GM12878 (cell line): Measurements from ENCODE around the gene MEX3C. TPM values are rescaled to one million over a fixed set of nuclear protein-coding genes. Genes with fewer than 3 reads are reported as not detected.

Experiments used
- ATAC-seq: fragments of 200-7000 bp; cut with Tn5 transposase; 3 replicates; pipeline ENCODE4 v1.9.1; 2020; ENCODE audit warnings: mild to moderate bottlenecking, moderate library complexity
- BruUV-seq: library from RNA; stranded (reverse); fragments of 400-500 nt; replicated peaks from 2 replicates; lab custom pipeline; 2021; lab: Mats Ljungman, UMichigan
- CTCF ChIA-PET: fragments of 300-600 bp; sonication (Branson Sonifier 250); formaldehyde crosslinking; extraction: SDS; loops from one replicate; lab custom pipeline; 2021; ENCODE audit warnings: inconsistent platforms; lab: Yijun Ruan, JAX
- POLR2A ChIA-PET: fragments of 350-600 bp; formaldehyde crosslinking; extraction: SDS; loops from one replicate; lab custom pipeline; 2021; ENCODE audit warnings: inconsistent platforms; lab: Charles Lee
- RAD21 ChIA-PET: fragments of 300-600 bp; sonication (Branson Sonifier 250); formaldehyde crosslinking; loops from one replicate; lab custom pipeline; 2023; ENCODE audit warnings: antibody characterized with exemption; ENCODE audit not compliant: unreplicated experiment; lab: Charles Lee
- SMC1A ChIA-PET: fragments of 300-600 bp; sonication (Branson Sonifier 250); formaldehyde crosslinking; loops from one replicate; lab custom pipeline; 2023; ENCODE audit not compliant: unreplicated experiment, uncharacterized antibody; lab: Charles Lee
- DNase-seq: peaks from one replicate; pipeline ENCODE4 v3.0.0-alpha.2; 2011; ENCODE audit warnings: low read depth, low spot score
- FAIRE-seq: peaks from 3 replicates; lab custom pipeline; 2011; peaks lifted over from hg19 to GRCh38; lab: Jason Lieb, UNC
- H2AFZ ChIP-seq: 2 replicates; pipeline ENCODE4 v1.6.0; 2011; ENCODE audit warnings: low read depth, low read length, control low read depth; ENCODE audit not compliant: control insufficient read depth
- H3K27ac ChIP-seq: 2 replicates; pipeline ENCODE4 v1.5.1; 2011; ENCODE audit warnings: control low read depth; ENCODE audit not compliant: control insufficient read depth, insufficient read depth
- H3K27me3 ChIP-seq, 2 experiments: replicated peaks in 1 of 2; 2 replicates each; pipeline versions ENCODE4 v1.6.0 to v1.6.1; 2011; ENCODE audit warnings: low read length in 1 of 2; ENCODE audit not compliant: control insufficient read depth in 2 of 2, insufficient read depth in 2 of 2
- H3K36me3 ChIP-seq, 2 experiments: 2 replicates each; pipeline ENCODE4 v1.5.1; 2011; ENCODE audit warnings: low read length in 1 of 2; ENCODE audit not compliant: control insufficient read depth in 2 of 2, insufficient read depth in 2 of 2
- H3K4me1 ChIP-seq: 2 replicates; pipeline ENCODE4 v1.6.1; 2011; ENCODE audit warnings: mild to moderate bottlenecking, low read length, moderate library complexity, mixed read lengths; ENCODE audit not compliant: control insufficient read depth, insufficient read depth
- H3K4me2 ChIP-seq: 2 replicates; pipeline ENCODE4 v1.6.0; 2011; ENCODE audit warnings: control low read depth; ENCODE audit not compliant: control insufficient read depth, insufficient read depth
- H3K4me3 ChIP-seq: fragments of 200-600 bp; sonication (generic); 2 replicates; pipeline ENCODE4 v1.5.1; 2016
- H3K79me2 ChIP-seq: 2 replicates; pipeline ENCODE4 v1.6.0; 2011; ENCODE audit warnings: low read length; ENCODE audit not compliant: control insufficient read depth, insufficient read depth
- H3K9ac ChIP-seq: 2 replicates; pipeline ENCODE4 v1.8.0; 2011; ENCODE audit warnings: low read length, control low read depth, mixed read lengths; ENCODE audit not compliant: control insufficient read depth, insufficient read depth
- H3K9me3 ChIP-seq: replicated peaks from 3 replicates; pipeline ENCODE4 v1.5.1; 2011; ENCODE audit warnings: mild to moderate bottlenecking, low read length; ENCODE audit not compliant: control insufficient read depth, insufficient read depth
- H4K20me1 ChIP-seq: 2 replicates; pipeline ENCODE4 v1.6.0; 2011; ENCODE audit not compliant: control insufficient read depth, insufficient read depth
- BCL11A ChIP-seq: IDR thresholded peaks from 2 replicates; pipeline ENCODE4 v1.6.1; 2011; ENCODE audit warnings: low read depth, low read length
- CBX3 ChIP-seq: fragments of 200-600 bp; sonication (generic); IDR thresholded peaks from 2 replicates; pipeline ENCODE4 v1.6.1; 2016; ENCODE audit warnings: low read depth, borderline replicate concordance
- CBX5 ChIP-seq: sonication (generic); IDR thresholded peaks from 2 replicates; pipeline ENCODE4 v1.6.1; 2016; ENCODE audit warnings: low read depth, moderate library complexity, mild to moderate bottlenecking, inconsistent platforms
- EED ChIP-seq: sonication (generic); IDR thresholded peaks from 2 replicates; pipeline ENCODE4 v1.6.1; 2016; ENCODE audit warnings: antibody characterized with exemption, low read depth
- ESRRA ChIP-seq: IDR thresholded peaks from 2 replicates; pipeline ENCODE4 v1.6.1; 2012; ENCODE audit warnings: mild to moderate bottlenecking, low read length, improper control_type of control experiment
- FOS ChIP-seq: IDR thresholded peaks from 3 replicates; pipeline ENCODE4 v1.6.1; 2011; ENCODE audit warnings: borderline replicate concordance; ENCODE audit not compliant: insufficient read length; ENCODE audit errors: extremely low read depth
- IKZF1 ChIP-seq: fragments of 450-650 bp; conservative IDR thresholded peaks from 2 replicates; pipeline ENCODE4 v1.6.1; 2017; ENCODE audit warnings: antibody characterized with exemption, mild to moderate bottlenecking
- MYB ChIP-seq: fragments of 150-350 bp; IDR thresholded peaks from 2 replicates; pipeline ENCODE4 v1.6.1; 2014; ENCODE audit warnings: mild to moderate bottlenecking, low read depth, low read length, borderline replicate concordance
- NFYA ChIP-seq: IDR thresholded peaks from 2 replicates; pipeline ENCODE4 v1.6.1; 2011; ENCODE audit warnings: low read depth, mild to moderate bottlenecking, low read length, improper control_type of control experiment, borderline replicate concordance
- NRF1 ChIP-seq: conservative IDR thresholded peaks from 2 replicates; pipeline ENCODE4 v1.6.1; 2011; ENCODE audit warnings: mild to moderate bottlenecking, low read depth, low read length, improper control_type of control experiment
- POLR2A ChIP-seq: IDR thresholded peaks from 2 replicates; pipeline ENCODE4 v1.6.1; 2011; ENCODE audit warnings: low read depth, mild to moderate bottlenecking, low read length
- SIN3A ChIP-seq: IDR thresholded peaks from 2 replicates; pipeline ENCODE4 v1.6.1; 2012; ENCODE audit warnings: low read depth, low read length, improper control_type of control experiment
- SMAD5 ChIP-seq: IDR thresholded peaks from 2 replicates; pipeline ENCODE4 v1.6.1; 2016; ENCODE audit warnings: antibody characterized with exemption, low read depth
- SREBF1 ChIP-seq: IDR thresholded peaks from 2 replicates; pipeline ENCODE4 v1.6.1; 2012; ENCODE audit warnings: mild to moderate bottlenecking, low read length
- SREBF2 ChIP-seq: IDR thresholded peaks from 2 replicates; pipeline ENCODE4 v1.6.1; 2012; ENCODE audit warnings: mild to moderate bottlenecking, low read length
- ZBED1 ChIP-seq: IDR thresholded peaks from 2 replicates; pipeline ENCODE4 v1.6.1; 2016; ENCODE audit warnings: borderline replicate concordance
- ZZZ3 ChIP-seq: IDR thresholded peaks from 2 replicates; pipeline ENCODE4 v1.6.1; 2011; ENCODE audit warnings: low read depth; ENCODE audit not compliant: control insufficient read depth, insufficient read length
- WGBS: methylation state at CpG from one replicate; pipeline ENCODE4 v1.1.6; 2016; ENCODE audit warnings: low lambda C conversion rate; ENCODE audit not compliant: insufficient replicate concordance, insufficient coverage; ENCODE audit errors: missing lambda C conversion rate; 5-methylcytosine and 5-hydroxymethylcytosine counted together
- in situ Hi-C: fragments of 300-500 bp; cut with MboI; formaldehyde crosslinking; loops from 9 replicates; pipeline ENCODE4 v1.14.3; 2018; ENCODE audit warnings: mixed read lengths
- intact Hi-C: fragments of 100-400 bp; cut with micrococcal nuclease; formaldehyde crosslinking; loops from one replicate; pipeline ENCODE4 v1.14.2; 2022; ENCODE audit not compliant: unreplicated experiment
- polyA plus RNA-seq, 11 experiments: library from polyadenylated mRNA; depleted of rRNA in 4 of 11; unstranded in 6 of 11; stranded (reverse) in 5 of 11; fragments of >200 nt; fragmentation: Nextera tagmentation in 4 of 11; fragmentation: Illumina TruSeq in 1 of 11; extraction: Ambion mirVana in 4 of 11; extraction: Trizol in 1 of 11; gene quantifications; 1 replicate in 1 of 11; 2 replicates in 10 of 11; pipeline versions ENCODE4 v1.2.1 to v1.2.3, GENCODE V29; 2011 to 2016; ENCODE audit warnings: inconsistent platforms in 2 of 11, missing spikeins in 2 of 11, low read depth in 1 of 11
- total RNA-seq, 4 experiments: library from RNA; depleted of rRNA in 3 of 4; stranded (reverse); fragments of >200 nt in 3 of 4; fragmentation: Illumina TruSeq in 1 of 4; extraction: Trizol in 1 of 4; gene quantifications; 2 replicates each; pipeline versions ENCODE4 v1.2.1 to v1.2.3, GENCODE V29; 2013 to 2021
- TF ChIP-seq, protein P1 (sequence below), 3 experiments: IDR thresholded peaks in 2 of 3; conservative IDR thresholded peaks in 1 of 3; 2 replicates each; pipeline ENCODE4 v1.5.1; 2011; ENCODE audit warnings: low read depth in 3 of 3, low read length in 3 of 3, mild to moderate bottlenecking in 3 of 3, control low read depth in 2 of 3, moderate library complexity in 2 of 3, inconsistent platforms in 1 of 3, mixed read lengths in 1 of 3; ENCODE audit not compliant: control insufficient read depth in 2 of 3, insufficient read depth in 1 of 3; ENCODE audit errors: extremely low read depth in 1 of 3
- TF ChIP-seq, protein P2 (sequence below): fragments of 450-650 bp; IDR thresholded peaks from 2 replicates; pipeline ENCODE4 v1.6.1; 2017; ENCODE audit warnings: mild to moderate bottlenecking
- TF ChIP-seq, protein P3 (sequence below): IDR thresholded peaks from 2 replicates; pipeline ENCODE4 v1.6.1; 2012; ENCODE audit warnings: low read depth, low read length, improper control_type of control experiment

MEX3C gene
- total and polyA plus RNA-seq, 10 of the 15 experiments (the other 5 are each of a cell fraction or from before 2014, with no cell fraction given), result 6.7 to 48.8 (median 21.3) TPM

DNA sequence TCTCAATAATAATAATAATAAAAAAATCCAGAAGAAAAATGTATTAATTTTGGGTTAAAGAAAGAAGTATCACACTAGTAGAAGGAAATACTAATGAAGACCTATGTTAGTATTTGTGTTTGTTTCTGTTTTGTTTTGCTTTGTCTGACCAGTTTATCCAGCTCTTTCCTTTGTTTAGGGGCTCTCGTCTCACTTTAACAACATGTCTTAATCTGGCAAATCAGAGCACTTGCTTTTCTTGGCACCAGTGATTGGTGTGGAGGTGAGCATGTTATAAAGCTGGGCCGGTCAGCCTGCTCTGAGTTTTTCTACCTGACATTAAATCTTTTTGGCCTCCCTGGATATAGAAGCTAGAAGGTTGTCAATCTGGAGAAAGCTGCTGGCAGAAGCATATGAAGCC, 15.1 kb upstream of the MEX3C start (continued):
- TF ChIP-seq CBX3 (no peak), POLR2A (no peak)

DNA sequence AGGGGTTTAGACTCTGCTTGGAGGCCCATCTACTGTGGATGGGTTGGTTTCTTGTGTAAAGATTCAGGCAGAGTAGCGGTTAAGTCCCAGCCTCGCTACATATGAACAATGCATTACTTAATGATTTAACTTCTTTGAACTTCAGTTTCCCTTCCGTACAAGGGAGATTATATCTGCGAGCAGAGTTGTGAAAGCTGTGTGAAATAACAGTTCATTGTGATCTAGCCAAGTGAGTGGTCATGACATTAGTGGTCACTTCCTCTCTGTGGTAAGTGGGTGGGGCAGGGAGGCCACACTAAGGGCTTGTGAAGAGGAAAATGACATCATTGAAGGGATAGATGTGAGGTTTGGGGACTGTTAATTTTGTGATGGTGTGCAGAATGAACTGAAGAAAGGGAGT, 14.1 kb upstream of the MEX3C start:
- POLR2A ChIA-PET, result interaction anchor here (0.9 kb wide), 1 partner anchor 14 kb away, joined by 5 read pairs; the partner anchor contains the start of gene MEX3C
- TF ChIP-seq, protein P1, sequence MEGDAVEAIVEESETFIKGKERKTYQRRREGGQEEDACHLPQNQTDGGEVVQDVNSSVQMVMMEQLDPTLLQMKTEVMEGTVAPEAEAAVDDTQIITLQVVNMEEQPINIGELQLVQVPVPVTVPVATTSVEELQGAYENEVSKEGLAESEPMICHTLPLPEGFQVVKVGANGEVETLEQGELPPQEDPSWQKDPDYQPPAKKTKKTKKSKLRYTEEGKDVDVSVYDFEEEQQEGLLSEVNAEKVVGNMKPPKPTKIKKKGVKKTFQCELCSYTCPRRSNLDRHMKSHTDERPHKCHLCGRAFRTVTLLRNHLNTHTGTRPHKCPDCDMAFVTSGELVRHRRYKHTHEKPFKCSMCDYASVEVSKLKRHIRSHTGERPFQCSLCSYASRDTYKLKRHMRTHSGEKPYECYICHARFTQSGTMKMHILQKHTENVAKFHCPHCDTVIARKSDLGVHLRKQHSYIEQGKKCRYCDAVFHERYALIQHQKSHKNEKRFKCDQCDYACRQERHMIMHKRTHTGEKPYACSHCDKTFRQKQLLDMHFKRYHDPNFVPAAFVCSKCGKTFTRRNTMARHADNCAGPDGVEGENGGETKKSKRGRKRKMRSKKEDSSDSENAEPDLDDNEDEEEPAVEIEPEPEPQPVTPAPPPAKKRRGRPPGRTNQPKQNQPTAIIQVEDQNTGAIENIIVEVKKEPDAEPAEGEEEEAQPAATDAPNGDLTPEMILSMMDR (IDR thresholded peaks at IDR 0.05 in 2 of 3, conservative IDR thresholded peaks at IDR 0.05 in 1 of 3; ENCODE audit: control insufficient read depth in 2 of 3, extremely low read depth in 1 of 3, insufficient read depth in 1 of 3, low read depth in 3 of 3, low read length in 3 of 3), result no peak
- TF ChIP-seq, protein P2, sequence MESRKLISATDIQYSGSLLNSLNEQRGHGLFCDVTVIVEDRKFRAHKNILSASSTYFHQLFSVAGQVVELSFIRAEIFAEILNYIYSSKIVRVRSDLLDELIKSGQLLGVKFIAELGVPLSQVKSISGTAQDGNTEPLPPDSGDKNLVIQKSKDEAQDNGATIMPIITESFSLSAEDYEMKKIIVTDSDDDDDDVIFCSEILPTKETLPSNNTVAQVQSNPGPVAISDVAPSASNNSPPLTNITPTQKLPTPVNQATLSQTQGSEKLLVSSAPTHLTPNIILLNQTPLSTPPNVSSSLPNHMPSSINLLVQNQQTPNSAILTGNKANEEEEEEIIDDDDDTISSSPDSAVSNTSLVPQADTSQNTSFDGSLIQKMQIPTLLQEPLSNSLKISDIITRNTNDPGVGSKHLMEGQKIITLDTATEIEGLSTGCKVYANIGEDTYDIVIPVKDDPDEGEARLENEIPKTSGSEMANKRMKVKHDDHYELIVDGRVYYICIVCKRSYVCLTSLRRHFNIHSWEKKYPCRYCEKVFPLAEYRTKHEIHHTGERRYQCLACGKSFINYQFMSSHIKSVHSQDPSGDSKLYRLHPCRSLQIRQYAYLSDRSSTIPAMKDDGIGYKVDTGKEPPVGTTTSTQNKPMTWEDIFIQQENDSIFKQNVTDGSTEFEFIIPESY, result no peak
- TF ChIP-seq ESRRA (no peak), SIN3A (no peak), EED (peak; percentile 78), CBX3 (no peak), ZZZ3 (no peak), FOS (no peak), MYB (no peak), SREBF2 (no peak), NRF1 (no peak), CBX5 (no peak), BCL11A (peak; percentile 75; the same call in 1 of the 2 replicates), SREBF1 (no peak), SMAD5 (no peak), ZBED1 (peak; percentile 71; the same call in 1 of the 2 replicates), NFYA (no peak), IKZF1 (peak; percentile 84)
- TF ChIP-seq, protein P3, sequence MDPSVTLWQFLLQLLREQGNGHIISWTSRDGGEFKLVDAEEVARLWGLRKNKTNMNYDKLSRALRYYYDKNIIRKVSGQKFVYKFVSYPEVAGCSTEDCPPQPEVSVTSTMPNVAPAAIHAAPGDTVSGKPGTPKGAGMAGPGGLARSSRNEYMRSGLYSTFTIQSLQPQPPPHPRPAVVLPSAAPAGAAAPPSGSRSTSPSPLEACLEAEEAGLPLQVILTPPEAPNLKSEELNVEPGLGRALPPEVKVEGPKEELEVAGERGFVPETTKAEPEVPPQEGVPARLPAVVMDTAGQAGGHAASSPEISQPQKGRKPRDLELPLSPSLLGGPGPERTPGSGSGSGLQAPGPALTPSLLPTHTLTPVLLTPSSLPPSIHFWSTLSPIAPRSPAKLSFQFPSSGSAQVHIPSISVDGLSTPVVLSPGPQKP, result no peak

More for the DNA sequence above, 14.1 kb upstream of the MEX3C start:
- Histone ChIP-seq H3K4me2 (peak overlapping the region; percentile 25; the same call in 1 of the 2 replicates), H3K4me1 (peaks cover 13% of the 10 kb centered on the region), H3K27me3 (no peaks in the 10 kb centered on the region), H3K4me3 (no peak overlapping the region), H4K20me1 (no peaks in the 10 kb centered on the region), H3K9me3 (no peaks in the 10 kb centered on the region; the same call in 2 of the 3 replicates), H3K27ac (no peak overlapping the region), H3K9ac (no peak overlapping the region), H3K36me3 (no peaks in the 10 kb centered on the region), H2AFZ (peak overlapping the region; percentile 37; the same call in 1 of the 2 replicates), H3K79me2 (no peaks in the 10 kb centered on the region)
- ATAC-seq (peak; percentile 98), DNase-seq (peak; percentile 63), FAIRE-seq (peak; percentile 86)
- RAD21 ChIA-PET, result interaction anchor here (1.2 to 1.6 kb wide), 3 partner anchors 14 to 68 kb away, joined by 3 to 6 read pairs (median 4); partner anchors contain the start of gene MEX3C
- SMC1A ChIA-PET, result interaction anchor here (0.7 to 1.8 kb wide), 4 partner anchors 16 to 413 kb away, joined by 3 to 6 read pairs (median 4); no protein-coding TSS in a partner anchor
- CTCF ChIA-PET, result no interaction called here
- in situ Hi-C loops (no loop called here), intact Hi-C loops (no loop called here)
- BruUV-seq, result no TSS peak
- 2% methylated on average over 4 of the region's 4 CpGs for WGBS
